H1 (cell line): ENCODE results near the gene LRRFIP1. TPM values are rescaled to one million over a fixed set of nuclear protein-coding genes. Genes with fewer than 3 reads are reported as not detected.

Experiments used
- CTCF ChIA-PET: fragments of 300-600 bp; sonication (Branson Sonifier 250); formaldehyde crosslinking; loops from one replicate; lab custom pipeline; 2021; ENCODE audit not compliant: partially characterized antibody; lab: Charles Lee
- POLR2A ChIA-PET: fragments of 300-600 bp; sonication (Branson Sonifier 250); formaldehyde crosslinking; loops from one replicate; lab custom pipeline; 2021; ENCODE audit warnings: inconsistent platforms; ENCODE audit not compliant: partially characterized antibody; lab: Charles Lee
- DNase-seq, 2 experiments: peaks; one replicate each; pipeline versions ENCODE4 v3.0.0 to v3.0.0-alpha.2; 2010 to 2022; ENCODE audit warnings: low spot score in 2 of 2, low read depth in 1 of 2, mixed read lengths in 1 of 2
- FAIRE-seq: peaks from 2 replicates; lab custom pipeline; 2011; peaks lifted over from hg19 to GRCh38; lab: Jason Lieb, UNC
- H2AFZ ChIP-seq: 2 replicates; pipeline ENCODE4 v1.8.1; 2012; ENCODE audit warnings: low read length, inconsistent platforms
- H2AK5ac ChIP-seq: 2 replicates; pipeline ENCODE4 v1.6.1; 2013; ENCODE audit warnings: low read depth, low read length
- H2BK120ac ChIP-seq: replicated peaks from 2 replicates; pipeline ENCODE3; 2013; ENCODE audit warnings: low read depth, low read length, inconsistent platforms
- H2BK12ac ChIP-seq: 2 replicates; pipeline ENCODE4 v1.6.1; 2013; ENCODE audit warnings: low read depth, low read length
- H2BK15ac ChIP-seq: 2 replicates; pipeline ENCODE4 v1.6.1; 2013; ENCODE audit warnings: low read length
- H2BK20ac ChIP-seq: 2 replicates; pipeline ENCODE4 v1.6.1; 2013; ENCODE audit warnings: low read length
- H2BK5ac ChIP-seq: 2 replicates; pipeline ENCODE4 v1.6.1; 2013; ENCODE audit warnings: low read depth, low read length
- H3K14ac ChIP-seq: 2 replicates; pipeline ENCODE4 v1.6.1; 2013; ENCODE audit warnings: inconsistent platforms; ENCODE audit not compliant: insufficient read length
- H3K18ac ChIP-seq: 2 replicates; pipeline ENCODE4 v1.6.1; 2013; ENCODE audit warnings: low read length; ENCODE audit errors: extremely low read depth
- H3K23ac ChIP-seq: 2 replicates; pipeline ENCODE4 v1.6.1; 2013; ENCODE audit warnings: inconsistent platforms; ENCODE audit not compliant: insufficient read length
- H3K23me2 ChIP-seq: 2 replicates; pipeline ENCODE4 v1.6.1; 2013; ENCODE audit warnings: low read depth, low read length
- H3K27ac ChIP-seq: 2 replicates; pipeline ENCODE4 v1.6.1; 2011; ENCODE audit warnings: low read depth, low read length, inconsistent platforms
- H3K27me3 ChIP-seq, 4 experiments: replicated peaks in 1 of 4; 1 replicate in 1 of 4; 2 replicates in 3 of 4; pipeline versions ENCODE4 v1.6.1 to v1.8.1; 2011 to 2013; ENCODE audit warnings: low read length in 3 of 4, mild to moderate bottlenecking in 3 of 4, inconsistent platforms in 2 of 4, mixed read lengths in 2 of 4, moderate library complexity in 1 of 4; ENCODE audit not compliant: control insufficient read depth in 3 of 4, insufficient read depth in 3 of 4; ENCODE audit errors: extremely low read depth in 1 of 4
- H3K36me3 ChIP-seq, 4 experiments: 2 replicates each; pipeline versions ENCODE4 v1.6.1 to v1.8.1; 2011 to 2013; ENCODE audit warnings: mild to moderate bottlenecking in 4 of 4, low read length in 3 of 4, moderate library complexity in 2 of 4, control low read depth in 1 of 4, inconsistent platforms in 1 of 4; ENCODE audit not compliant: insufficient read depth in 4 of 4, control insufficient read depth in 2 of 4
- H3K4ac ChIP-seq: replicated peaks from 2 replicates; pipeline ENCODE3; 2013; ENCODE audit warnings: low read length, low read depth, mixed read lengths, inconsistent platforms; ENCODE audit not compliant: insufficient read length
- H3K4me1 ChIP-seq, 4 experiments: replicated peaks in 1 of 4; 1 replicate in 1 of 4; 2 replicates in 3 of 4; pipeline versions ENCODE4 v1.6.1 to v1.8.1; 2011 to 2013; ENCODE audit warnings: low read length in 3 of 4, inconsistent platforms in 2 of 4, mixed read lengths in 1 of 4; ENCODE audit not compliant: insufficient read depth in 4 of 4, control insufficient read depth in 3 of 4
- H3K4me2 ChIP-seq, 2 experiments: 2 replicates each; pipeline versions ENCODE4 v1.6.1 to v1.8.1; 2011 to 2013; ENCODE audit warnings: low read depth in 2 of 2, low read length in 2 of 2, control low read depth in 1 of 2, inconsistent platforms in 1 of 2, mild to moderate bottlenecking in 1 of 2; ENCODE audit not compliant: insufficient read depth in 1 of 2
- H3K4me3 ChIP-seq, 4 experiments: fragments of 200-600, 300-600 bp in 1 of 4; sonication (generic), shearing (Covaris generic), sonication (Bioruptor Twin) in 1 of 4; 2 replicates each; pipeline versions ENCODE4 v1.5.1 to v1.8.1; 2011 to 2016; ENCODE audit warnings: low read length in 4 of 4, low read depth in 3 of 4, control low read depth in 2 of 4, inconsistent platforms in 2 of 4, mild to moderate bottlenecking in 2 of 4, mixed read lengths in 1 of 4, moderate library complexity in 1 of 4; ENCODE audit not compliant: insufficient read depth in 2 of 4; ENCODE audit errors: extremely low read depth in 1 of 4
- H3K56ac ChIP-seq: replicated peaks from 2 replicates; pipeline ENCODE3; 2013; ENCODE audit warnings: low read depth, mild to moderate bottlenecking, mixed read lengths, low read length, inconsistent platforms; ENCODE audit not compliant: insufficient read length
- H3K79me1 ChIP-seq: 2 replicates; pipeline ENCODE4 v1.6.1; 2013; ENCODE audit warnings: low read depth, low read length, control low read depth
- H3K79me2 ChIP-seq, 2 experiments: 2 replicates each; pipeline versions ENCODE4 v1.6.1 to v1.8.1; 2012 to 2013; ENCODE audit warnings: low read length in 2 of 2, mild to moderate bottlenecking in 2 of 2, inconsistent platforms in 1 of 2; ENCODE audit not compliant: insufficient read depth in 2 of 2, control insufficient read depth in 1 of 2
- H3K9ac ChIP-seq, 4 experiments: replicated peaks in 1 of 4; 1 replicate in 1 of 4; 2 replicates in 3 of 4; pipeline versions ENCODE4 v1.6.1 to v1.8.1; 2011 to 2013; ENCODE audit warnings: low read depth in 3 of 4, low read length in 3 of 4, control low read depth in 2 of 4, mild to moderate bottlenecking in 2 of 4, moderate library complexity in 2 of 4, inconsistent platforms in 1 of 4; ENCODE audit errors: extremely low read depth in 1 of 4
- H3K9me3 ChIP-seq, 2 experiments: 2 replicates each; pipeline versions ENCODE4 v1.6.1 to v1.8.1; 2012 to 2013; ENCODE audit warnings: mild to moderate bottlenecking in 2 of 2, moderate library complexity in 2 of 2, control low read depth in 1 of 2, inconsistent platforms in 1 of 2, low read depth in 1 of 2, low read length in 1 of 2, mixed read lengths in 1 of 2; ENCODE audit not compliant: insufficient read depth in 2 of 2
- H4K20me1 ChIP-seq, 2 experiments: replicated peaks in 1 of 2; 2 replicates each; pipeline versions ENCODE3 to v1.8.1; 2011 to 2013; ENCODE audit warnings: inconsistent platforms in 2 of 2, low read length in 2 of 2, mild to moderate bottlenecking in 1 of 2; ENCODE audit not compliant: insufficient read depth in 2 of 2, control insufficient read depth in 1 of 2
- H4K5ac ChIP-seq: 2 replicates; pipeline ENCODE4 v1.6.1; 2013; ENCODE audit warnings: low read length, low read depth, mixed read lengths, inconsistent platforms; ENCODE audit not compliant: insufficient read length
- H4K8ac ChIP-seq: 2 replicates; pipeline ENCODE4 v1.8.0; 2013; ENCODE audit warnings: mild to moderate bottlenecking, moderate library complexity, low read length, inconsistent platforms; ENCODE audit not compliant: insufficient read depth; ENCODE audit errors: extremely low read depth
- H4K91ac ChIP-seq: replicated peaks from 2 replicates; pipeline ENCODE3; 2013; ENCODE audit warnings: low read length, mixed read lengths, inconsistent platforms; ENCODE audit not compliant: insufficient read length
- BACH1 ChIP-seq: IDR thresholded peaks from 2 replicates; pipeline ENCODE4 v1.6.1; 2012; ENCODE audit warnings: low read length, improper control_type of control experiment
- GTF2F1 ChIP-seq: IDR thresholded peaks from 2 replicates; pipeline ENCODE4 v1.6.1; 2012; ENCODE audit warnings: low read depth, low read length, improper control_type of control experiment, borderline replicate concordance
- KDM4A ChIP-seq: IDR thresholded peaks from one replicate; pipeline ENCODE4 v1.7.1; 2012; ENCODE audit warnings: low read depth, mild to moderate bottlenecking, moderate library complexity, low read length, inconsistent platforms; ENCODE audit not compliant: severe bottlenecking
- KDM5A ChIP-seq: fragments of 200-600 bp; IDR thresholded peaks from 2 replicates; pipeline ENCODE4 v1.7.1; 2012; ENCODE audit warnings: mild to moderate bottlenecking, low read length, inconsistent platforms, mixed read lengths
- NANOG ChIP-seq: IDR thresholded peaks from 2 replicates; pipeline ENCODE4 v1.6.1; 2011; ENCODE audit warnings: low read length, low read depth, mild to moderate bottlenecking, inconsistent platforms; ENCODE audit not compliant: insufficient read depth, poor library complexity, severe bottlenecking
- SIN3A ChIP-seq, 2 experiments: IDR thresholded peaks in 1 of 2; conservative IDR thresholded peaks in 1 of 2; 2 replicates each; pipeline ENCODE4 v1.6.1; 2011 to 2012; ENCODE audit warnings: low read length in 2 of 2, improper control_type of control experiment in 1 of 2, low read depth in 1 of 2, mild to moderate bottlenecking in 1 of 2
- SP2 ChIP-seq: IDR thresholded peaks from 2 replicates; pipeline ENCODE4 v1.6.1; 2012; ENCODE audit warnings: mild to moderate bottlenecking, low read length, inconsistent platforms
- TCF12 ChIP-seq: IDR thresholded peaks from 2 replicates; pipeline ENCODE4 v1.6.1; 2011; ENCODE audit warnings: low read depth, mild to moderate bottlenecking, low read length
- TEAD4 ChIP-seq: IDR thresholded peaks from 2 replicates; pipeline ENCODE4 v1.6.1; 2012; ENCODE audit warnings: low read depth, low read length, inconsistent platforms, mixed read lengths
- WGBS, 2 experiments: shearing (Covaris generic) in 1 of 2; methylation state at CpG; one replicate each; pipeline versions ENCODE4 v1.1.6 to v1.1.7; 2013 to 2015; ENCODE audit warnings: low lambda C conversion rate in 2 of 2, mixed read lengths in 2 of 2, inconsistent platforms in 1 of 2, low coverage in 1 of 2, missing lambda C conversion rate in 1 of 2; ENCODE audit not compliant: insufficient replicate concordance in 2 of 2, insufficient coverage in 1 of 2, insufficient read length in 1 of 2; ENCODE audit errors: extremely low coverage in 1 of 2, missing lambda C conversion rate in 1 of 2; 5-methylcytosine and 5-hydroxymethylcytosine counted together
- polyA plus RNA-seq, 7 experiments: library from polyadenylated mRNA; depleted of rRNA in 3 of 7; stranded (reverse) in 5 of 7; unstranded in 2 of 7; fragments of >200 nt in 5 of 7; fragments of 200-250 nt in 2 of 7; gene quantifications; 1 replicate in 5 of 7; 2 replicates in 1 of 7; 4 replicates in 1 of 7; pipeline versions ENCODE4 v1.2.1 to v1.2.3, GENCODE V29; 2011 to 2013; ENCODE audit warnings: missing spikeins in 2 of 7, mixed read lengths in 2 of 7
- total RNA-seq: library from RNA; stranded (reverse); fragmentation: NEBNext Ultra II Directional; extraction: Animal tissue kit (Norgen Biotek cat#: 25700); gene quantifications from 2 replicates; pipeline ENCODE4 v1.2.1, GENCODE V29; 2021
- TF ChIP-seq, protein P1 (sequence below): IDR thresholded peaks from 2 replicates; pipeline ENCODE4 v1.6.1; 2012; ENCODE audit warnings: inconsistent platforms
- TF ChIP-seq, protein P2 (sequence below): IDR thresholded peaks from 2 replicates; pipeline ENCODE4 v1.6.1; 2011; ENCODE audit warnings: low read depth, mild to moderate bottlenecking, low read length; ENCODE audit not compliant: insufficient read depth

Gene LRRFIP1
- total and polyA plus RNA-seq, 2 of the 8 experiments (the other 6 are each of a cell fraction or from before 2014, with no cell fraction given) = 12.1 to 75.8 TPM

DNA sequence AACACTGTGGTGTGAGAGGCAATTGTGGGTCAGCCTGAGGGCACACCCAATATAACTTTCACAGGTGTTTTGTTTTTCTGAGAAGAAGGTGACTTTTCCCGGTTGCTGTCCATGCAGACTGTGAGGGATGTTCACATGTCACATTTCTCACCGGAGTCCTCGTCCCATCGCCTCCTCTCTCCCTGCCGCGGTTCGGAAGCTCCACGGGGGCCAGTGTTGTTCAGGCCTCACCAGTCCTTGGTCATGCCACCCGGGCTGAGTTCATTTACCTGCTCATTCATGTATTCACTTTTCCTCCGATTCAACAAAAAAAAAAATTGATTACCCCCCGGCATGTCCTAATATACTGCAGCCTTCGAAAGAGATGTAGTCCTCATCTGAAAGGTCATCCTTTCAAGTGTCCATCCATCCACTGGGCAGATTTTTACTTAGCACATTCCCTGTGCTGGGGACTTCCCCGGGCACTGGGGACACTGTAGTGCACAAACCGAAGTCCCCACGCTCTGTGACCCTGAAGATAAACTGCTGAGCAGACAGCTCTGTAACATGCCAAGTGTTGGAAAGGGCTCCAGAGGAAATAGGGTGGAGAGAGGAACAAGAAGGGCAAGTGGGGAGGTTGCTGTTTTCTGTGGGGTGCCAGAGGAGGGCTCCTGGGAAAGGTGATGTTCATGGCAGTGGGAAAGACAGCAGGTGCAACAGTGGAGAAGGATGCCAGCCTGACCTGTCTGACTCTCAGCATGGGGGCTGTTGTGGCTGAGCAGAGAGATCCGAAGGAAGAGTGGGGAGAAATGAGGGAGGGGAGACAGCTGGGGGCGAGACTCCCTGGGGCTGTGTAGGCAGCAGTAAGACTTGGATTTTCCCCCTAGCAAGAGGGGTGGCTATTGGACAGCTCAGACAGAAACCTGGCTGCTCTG lies 22.4 kb downstream of the LRRFIP1 start:
- Histone ChIP-seq H2BK20ac (no peak overlapping the region), H4K5ac (no peak overlapping the region), H3K79me1 (no peaks in the 10 kb centered on the region; the same call in 1 of the 2 replicates), H2BK15ac (no peak overlapping the region), H3K4ac (no peak overlapping the region), H2AFZ (no peak overlapping the region), H4K91ac (no peak overlapping the region), H3K18ac (no peak overlapping the region), H4K8ac (no peak overlapping the region), H3K27ac (no peak overlapping the region), H2BK5ac (no peak overlapping the region), H3K9ac (no peak overlapping the region), H3K79me2 (no peaks in the 10 kb centered on the region; a peak in 1 of 4 replicates), H3K27me3 (no peaks in the 10 kb centered on the region), H3K4me1 (no peaks in the 10 kb centered on the region; a peak in 1 of 7 replicates), H3K4me3 (no peak overlapping the region), H2AK5ac (no peak overlapping the region), H3K9me3 (no peaks in the 10 kb centered on the region; a peak in 1 of 4 replicates), H3K36me3 (no peaks in the 10 kb centered on the region), H3K4me2 (no peak overlapping the region), H3K14ac (no peak overlapping the region), H2BK120ac (no peak overlapping the region), H3K23ac (no peak overlapping the region), H3K56ac (no peak overlapping the region), H4K20me1 (peaks cover 0 to 2% of the 10 kb centered on the region in 2 experiments), H3K23me2 (no peaks in the 10 kb centered on the region), H2BK12ac (no peak overlapping the region)
- POLR2A ChIA-PET = interaction anchor here (1.1 kb wide), 1 partner anchor 15 kb away, joined by 3 read pairs; no protein-coding TSS in a partner anchor
- CTCF ChIA-PET = interaction anchor here (0.7 to 1.4 kb wide), 2 partner anchors 34 to 96 kb away, joined by 4 read pairs; no protein-coding TSS in a partner anchor
- TF ChIP-seq, protein P1, sequence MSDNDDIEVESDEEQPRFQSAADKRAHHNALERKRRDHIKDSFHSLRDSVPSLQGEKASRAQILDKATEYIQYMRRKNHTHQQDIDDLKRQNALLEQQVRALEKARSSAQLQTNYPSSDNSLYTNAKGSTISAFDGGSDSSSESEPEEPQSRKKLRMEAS = no peak
- TF ChIP-seq TEAD4 (no peak), SP2 (no peak), SIN3A (conservative IDR thresholded peaks at IDR 0.05 in 1 of 2, IDR thresholded peaks at IDR 0.05 in 1 of 2; ENCODE audit: low read depth in 1 of 2, low read length in 2 of 2) (no peak), KDM5A (no peak), KDM4A (no peak), GTF2F1 (no peak), TCF12 (no peak), BACH1 (no peak), NANOG (no peak)
- TF ChIP-seq, protein P2, sequence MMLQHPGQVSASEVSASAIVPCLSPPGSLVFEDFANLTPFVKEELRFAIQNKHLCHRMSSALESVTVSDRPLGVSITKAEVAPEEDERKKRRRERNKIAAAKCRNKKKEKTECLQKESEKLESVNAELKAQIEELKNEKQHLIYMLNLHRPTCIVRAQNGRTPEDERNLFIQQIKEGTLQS = no peak
- 94% methylated on average over 17 of the region's 17 CpGs; no CpG with 5 or more reads in 1 of the 2 experiments for WGBS, 2 experiments
- FAIRE-seq = no peak
- no peak for DNase-seq
